Upper lobe of left lung (tissue), 6 donors: Measurements from ENCODE around the gene MLPH. TPM values are rescaled to one million over a fixed set of nuclear protein-coding genes. Genes with fewer than 3 reads are reported as not detected.

ENCODE experiments used
- ATAC-seq, 2 donors: fragments of 200-7000 bp; cut with Tn5 transposase; one replicate each; pipeline ENCODE4 v1.9.1; 2022; ENCODE audit warnings: mild to moderate bottlenecking in 2 of 2, moderate library complexity in 2 of 2; ENCODE audit not compliant: low FRiP score in 2 of 2
- DNase-seq, 2 donors: peaks; one replicate each; pipeline ENCODE4 v3.0.0-alpha.2; 2019 to 2020
- H3K27ac ChIP-seq, 4 donors: fragments of 200-600 bp; sonication (generic); one replicate each; pipeline ENCODE4 v1.5.1; 2016 to 2019
- H3K27me3 ChIP-seq, 4 donors: fragments of 200-600 bp; sonication (generic); one replicate each; pipeline ENCODE4 v1.5.1; 2017 to 2019
- H3K36me3 ChIP-seq, 4 donors: fragments of 200-600 bp; sonication (generic); one replicate each; pipeline ENCODE4 v1.5.1; 2016 to 2019
- H3K4me1 ChIP-seq, 4 donors: fragments of 200-600 bp; sonication (generic); one replicate each; pipeline ENCODE4 v1.5.1; 2018 to 2019
- H3K4me3 ChIP-seq, 4 donors: fragments of 200-600 bp; sonication (generic); one replicate each; pipeline ENCODE4 v1.5.1; 2017 to 2019; ENCODE audit warnings: mild to moderate bottlenecking in 2 of 4, moderate library complexity in 1 of 4
- H3K9me3 ChIP-seq, 4 donors: fragments of 200-600 bp; sonication (generic); one replicate each; pipeline ENCODE4 v1.5.1; 2018 to 2019
- CTCF ChIP-seq, 6 experiments: fragments of 450-650 bp in 4 of 6; fragments of 200-600 bp in 2 of 6; sonication (generic) in 2 of 6; IDR thresholded peaks; one replicate each; pipeline ENCODE4 v1.5.1; 2016 to 2019; ENCODE audit warnings: antibody characterized with exemption in 6 of 6
- EP300 ChIP-seq, 4 donors: sonication (generic); formaldehyde crosslinking; IDR thresholded peaks; one replicate each; pipeline ENCODE4 v1.5.1; 2017; ENCODE audit warnings: antibody characterized with exemption in 4 of 4, control low read depth in 2 of 4
- POLR2A ChIP-seq, 4 donors: fragments of 450-650 bp; IDR thresholded peaks; one replicate each; pipeline ENCODE4 v1.5.1; 2016 to 2017; ENCODE audit warnings: antibody characterized with exemption in 4 of 4, mild to moderate bottlenecking in 2 of 4
- POLR2AphosphoS5 ChIP-seq, 2 donors: sonication (generic); formaldehyde crosslinking; IDR thresholded peaks; one replicate each; pipeline ENCODE4 v1.5.1; 2017; ENCODE audit warnings: antibody characterized with exemption in 2 of 2
- WGBS, 2 donors: methylation state at CpG; one replicate each; pipeline ENCODE4 v1.1.5; 2017 to 2018; 5-methylcytosine and 5-hydroxymethylcytosine counted together
- total RNA-seq, 6 donors: library from RNA; depleted of rRNA in 4 of 6; stranded (reverse); fragments of >200 nt in 4 of 6; gene quantifications; one replicate each; pipeline versions ENCODE4 v1.1.0 to v1.2.1, GENCODE V29; 2016 to 2021
- donor health status: DM: no; HTN: no; CAD: no; lungs with moderate emphysema.
- donor health status: DM: no; HTN: yes; CAD: no; lungs with severe emphysema.

Gene MLPH
- total RNA-seq, 6 donors from 2014 or later, result 289 to 1,452 (median 502) TPM

- DNase-seq (peak; percentile 56 to 90), ATAC-seq (peak; percentile 57 to 90)
- H3K36me3 ChIP-seq, result peaks cover 0 to under 1% (median 0%) of the 10 kb centered on the region in 4 donors
- H3K27me3 ChIP-seq, result no peaks in the 10 kb centered on the region
- TF ChIP-seq POLR2AphosphoS5 (IDR thresholded peaks at IDR 0.05) (peak; percentile 9 to 30), EP300 (IDR thresholded peaks at IDR 0.05) (peak in 1 of 4 donors; percentile 46), CTCF (IDR thresholded peaks at IDR 0.05) (no peak), POLR2A (IDR thresholded peaks at IDR 0.05) (peak in 2 of 4 donors; percentile 47 to 68)
- peak within 1 kb of the TSS; percentile 64 to 89 (median 81) for H3K27ac ChIP-seq
- H3K4me3 ChIP-seq, result peak within 1 kb of the TSS; percentile 11 to 47 (median 36)
- H3K4me1 ChIP-seq, result peaks cover 9 to 41% (median 20%) of the 10 kb centered on the region in 4 donors
- no peaks in the 10 kb centered on the region for H3K9me3 ChIP-seq
- WGBS, 2 donors, result 62 to 72% methylated on average over 8 to 16 of the region's 16 CpGs
Observed at GRCh38 chr2:237590272-237591140, 103.5 kb downstream of the MLPH start, which contains the start of gene RAB17. TSS of gene RAB17 (minus strand) at chr2:237590734. CDS start at chr2:237586154, 4,580 bp downstream.

GRCh38 chr2:237591141-237591881 is 104.3 kb downstream of the MLPH start:
- peak overlapping the region in 3 of 4 donors; percentile 33 to 47 (median 40) for H3K4me3 ChIP-seq
- H3K27me3 ChIP-seq, result no peaks in the 10 kb centered on the region
- WGBS, 2 donors, result 42 to 56% methylated on average over 16 to 19 of the region's 19 CpGs
- ATAC-seq (peak in 1 of 2 donors; percentile 58), DNase-seq (peak; percentile 76 to 94)
- H3K4me1 ChIP-seq, result peaks cover 8 to 43% (median 19%) of the 10 kb centered on the region in 4 donors
- no peaks in the 10 kb centered on the region for H3K9me3 ChIP-seq
- TF ChIP-seq POLR2AphosphoS5 (IDR thresholded peaks at IDR 0.05) (no peak), POLR2A (IDR thresholded peaks at IDR 0.05) (no peak), CTCF (IDR thresholded peaks at IDR 0.05) (no peak), EP300 (IDR thresholded peaks at IDR 0.05) (no peak)
- H3K27ac ChIP-seq, result peak overlapping the region; percentile 64 to 89 (median 81)
- H3K36me3 ChIP-seq, result no peaks in the 10 kb centered on the region

- no peak for ATAC-seq
- 92 to 93% methylated on average over 15 to 18 of the region's 18 CpGs for WGBS, 2 donors
- Histone ChIP-seq H3K36me3 (no peaks in the 10 kb centered on the region), H3K4me3 (no peak overlapping the region), H3K9me3 (no peaks in the 10 kb centered on the region), H3K4me1 (peaks cover 8 to 43% (median 18%) of the 10 kb centered on the region in 4 donors), H3K27me3 (no peaks in the 10 kb centered on the region), H3K27ac (peak overlapping the region in 2 of 4 donors; percentile 21 to 82)
- no peak for TF ChIP-seq CTCF (IDR thresholded peaks at IDR 0.05)
- TF ChIP-seq EP300 (IDR thresholded peaks at IDR 0.05), result no peak
- TF ChIP-seq POLR2A (IDR thresholded peaks at IDR 0.05), result no peak
- no peak for TF ChIP-seq POLR2AphosphoS5 (IDR thresholded peaks at IDR 0.05)
- DNase-seq, result peak in 1 of 2 donors; percentile 30
Observed at GRCh38 chr2:237592425-237592980, 105.5 kb downstream of the MLPH start.

- Histone ChIP-seq H3K36me3 (no peaks in the 10 kb centered on the region), H3K9me3 (no peaks in the 10 kb centered on the region), H3K4me1 (peaks cover 8 to 42% (median 18%) of the 10 kb centered on the region in 4 donors), H3K4me3 (no peak overlapping the region), H3K27me3 (no peaks in the 10 kb centered on the region), H3K27ac (peak overlapping the region in 2 of 4 donors; percentile 72 to 82)
- no peak for ATAC-seq
- 96 to 100% methylated on average over 9 to 10 of the region's 10 CpGs for WGBS, 2 donors
- DNase-seq, result peak in 1 of 2 donors; percentile 39
- TF ChIP-seq CTCF (IDR thresholded peaks at IDR 0.05) (no peak), POLR2A (IDR thresholded peaks at IDR 0.05) (no peak), EP300 (IDR thresholded peaks at IDR 0.05) (no peak), POLR2AphosphoS5 (IDR thresholded peaks at IDR 0.05) (no peak)
Observed at GRCh38 chr2:237593036-237593435, 106.0 kb downstream of the MLPH start.
